ENCODE data around the gene OTUD4. TPM values are rescaled to one million over a fixed set of nuclear protein-coding genes. Genes with fewer than 3 reads are reported as not detected.

Gene OTUD4
- total and polyA plus RNA-seq, 9 of the 15 experiments (the other 6 are each of a cell fraction or from before 2014, with no cell fraction given), result 4.2 to 29.0 (median 24.8) TPM

DNA sequence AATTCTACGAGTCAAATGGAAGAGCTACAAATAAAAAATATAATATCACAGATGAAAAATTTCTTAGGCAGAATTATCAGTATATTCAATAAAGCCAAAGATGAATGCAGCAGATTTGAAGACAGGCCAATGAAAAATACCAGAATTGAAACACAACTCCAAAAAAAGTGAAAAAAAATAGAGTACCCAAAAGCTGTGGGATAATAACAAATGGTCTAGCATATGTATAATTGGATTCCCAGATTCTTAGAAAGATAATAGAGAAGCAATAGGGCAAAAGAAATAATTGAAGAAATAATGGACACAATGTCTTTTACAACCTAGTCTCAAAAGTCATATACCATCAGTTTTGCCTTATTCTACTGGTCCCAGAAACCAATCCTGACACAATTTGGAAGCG lies 86.8 kb downstream of the OTUD4 start (continued):
- no peak for TF ChIP-seq OTX1 (CRISPR knock-in tag; IDR thresholded peaks at IDR 0.05)
- no peak for TF ChIP-seq NCOA1 (IDR thresholded peaks at IDR 0.05; ENCODE audit: low read depth)
- TF ChIP-seq, protein P1, sequence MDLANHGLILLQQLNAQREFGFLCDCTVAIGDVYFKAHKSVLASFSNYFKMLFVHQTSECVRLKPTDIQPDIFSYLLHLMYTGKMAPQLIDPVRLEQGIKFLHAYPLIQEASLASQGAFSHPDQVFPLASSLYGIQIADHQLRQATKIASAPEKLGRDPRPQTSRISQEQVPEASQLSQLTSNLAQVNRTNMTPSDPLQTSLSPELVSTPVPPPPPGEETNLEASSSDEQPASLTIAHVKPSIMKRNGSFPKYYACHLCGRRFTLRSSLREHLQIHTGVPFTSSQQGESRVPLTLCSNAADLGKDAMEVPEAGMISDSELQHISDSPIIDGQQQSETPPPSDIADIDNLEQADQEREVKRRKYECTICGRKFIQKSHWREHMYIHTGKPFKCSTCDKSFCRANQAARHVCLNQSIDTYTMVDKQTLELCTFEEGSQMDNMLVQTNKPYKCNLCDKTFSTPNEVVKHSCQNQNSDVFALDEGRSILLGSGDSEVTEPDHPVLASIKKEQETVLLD (IDR thresholded peaks at IDR 0.05), result no peak
- TF ChIP-seq PML (IDR thresholded peaks at IDR 0.05; ENCODE audit: low read length), result no peak
- TF ChIP-seq TAF15 (IDR thresholded peaks at IDR 0.05; ENCODE audit: low read depth, low read length), result no peak
- no peak for TF ChIP-seq KLF16 (IDR thresholded peaks at IDR 0.05)

DNA sequence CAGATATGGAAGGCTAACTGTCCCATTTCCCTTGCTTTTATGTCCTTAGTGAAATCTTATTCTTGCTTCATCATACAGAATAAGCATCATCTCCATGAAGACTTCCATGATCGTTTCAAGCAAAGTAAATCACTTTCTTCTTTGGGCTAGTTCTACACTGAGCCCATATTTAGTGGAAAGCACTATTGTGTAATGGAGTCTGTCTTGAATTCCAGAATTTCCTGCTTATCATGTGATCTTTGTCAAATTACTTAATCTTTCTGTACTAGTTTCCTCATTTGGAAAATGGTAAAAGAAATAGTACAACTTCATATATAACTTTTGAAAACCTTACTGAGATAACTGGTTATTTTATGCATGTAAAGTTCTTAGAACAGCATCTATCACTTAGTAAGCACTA lies 90.0 kb downstream of the OTUD4 start:
- no peak overlapping the region for H3K4me2 ChIP-seq (ENCODE audit: insufficient read depth, low read length)
- H3K36me3 ChIP-seq (ENCODE audit: control insufficient read depth, insufficient read depth, low read length), result peaks cover 86% of the 10 kb centered on the region

More for the DNA sequence above, 90.0 kb downstream of the OTUD4 start:
- WGBS (ENCODE audit: insufficient coverage, low coverage, missing lambda C conversion rate), result 81% methylated on average over 1 of the region's 1 CpG
- Histone ChIP-seq H3K9me3 (replicated peaks; ENCODE audit: control insufficient read depth, insufficient read depth, low read depth, low read length) (no peaks in the 10 kb centered on the region), H3K9ac (ENCODE audit: insufficient read depth in 1 of 2, low read depth in 2 of 2, low read length in 2 of 2) (no peak overlapping the region), H3K4me1 (replicated peaks in 1 of 2; ENCODE audit: control insufficient read depth in 2 of 2, insufficient read depth in 2 of 2, low read length in 2 of 2) (no peaks in the 10 kb centered on the region), H3K4me3 (no peak overlapping the region), H2AFZ (ENCODE audit: low read depth, low read length) (no peak overlapping the region), H3K27me3 (ENCODE audit: control insufficient read depth in 2 of 2, insufficient read depth in 2 of 2, low read length in 2 of 2) (no peaks in the 10 kb centered on the region), H3K27ac (ENCODE audit: extremely low read depth, low read depth, low read length) (no peak overlapping the region), H3K9me1 (ENCODE audit: control insufficient read depth, insufficient read depth, low read length) (no peaks in the 10 kb centered on the region), H3K79me2 (ENCODE audit: control insufficient read depth, insufficient read depth, low read length) (peaks cover 80% of the 10 kb centered on the region), H4K20me1 (replicated peaks; ENCODE audit: control insufficient read depth, insufficient read depth, low read length) (no peaks in the 10 kb centered on the region)
- no TSS peak for BruUV-seq (replicated peaks)
- ATAC-seq (no peak), DNase-seq (ENCODE audit: extremely low read depth in 1 of 4, low spot score in 3 of 4) (no peak), FAIRE-seq (no peak)
- intact Hi-C loops (cut with micrococcal nuclease), result no loop called here
- ChIA-PET CTCF (ENCODE audit: low intra/inter-chr PET ratio) (no interaction called here), POLR2A (no interaction called here)
- in situ Hi-C loops (cut with MboI), result no loop called here
- TF ChIP-seq ZNF212 (CRISPR knock-in tag; IDR thresholded peaks at IDR 0.05) (no peak), CEBPB (tag; IDR thresholded peaks at IDR 0.05) (peak; percentile 13; the same call in 1 of the 2 replicates), ZNF77 (CRISPR knock-in tag; IDR thresholded peaks at IDR 0.05) (no peak)

Data from K562 (cell line).